Psoas muscle (tissue), 8 donors: ENCODE results near the gene ZNF445. TPM values are rescaled to one million over a fixed set of nuclear protein-coding genes. Genes with fewer than 3 reads are reported as not detected.
"Not testable (repeated sequence)": the region's sequence is repeated elsewhere in the genome, so short reads cannot be mapped to it uniquely, and the experiment has no call there.

ENCODE experiments used
- ATAC-seq, 4 donors: fragments of 200-7000 bp; cut with Tn5 transposase; one replicate each; pipeline ENCODE4 v1.9.1; 2020; ENCODE audit warnings: moderate library complexity in 3 of 4, mild to moderate bottlenecking in 2 of 4
- DNase-seq, 2 donors: peaks; one replicate each; pipeline ENCODE4 v3.0.0-alpha.2; 2020
- H3K27ac ChIP-seq: fragments of 200-600 bp; one replicate; pipeline ENCODE4 v1.8.0; 2022
- H3K27me3 ChIP-seq, 3 donors: fragments of 200-600 bp in 1 of 3; one replicate each; pipeline versions ENCODE4 v1.6.1 to v1.8.0; 2013 to 2022; ENCODE audit warnings: low read length in 2 of 3, mild to moderate bottlenecking in 2 of 3, moderate library complexity in 1 of 3; ENCODE audit not compliant: insufficient read depth in 3 of 3
- H3K36me3 ChIP-seq, 2 donors: fragments of 200-600 bp in 1 of 2; one replicate each; pipeline versions ENCODE4 v1.6.1 to v1.8.0; 2013 to 2022; ENCODE audit warnings: low read depth in 1 of 2, mild to moderate bottlenecking in 1 of 2, moderate library complexity in 1 of 2; ENCODE audit not compliant: insufficient read depth in 1 of 2
- H3K4me1 ChIP-seq: fragments of 200-600 bp; one replicate; pipeline ENCODE4 v1.8.0; 2022
- H3K4me3 ChIP-seq: fragments of 200-600 bp; one replicate; pipeline ENCODE4 v1.8.0; 2022; ENCODE audit warnings: mild to moderate bottlenecking
- H3K9me3 ChIP-seq: fragments of 200-600 bp; one replicate; pipeline ENCODE4 v1.8.0; 2022
- CTCF ChIP-seq: fragments of 200-600 bp; IDR thresholded peaks from one replicate; pipeline ENCODE4 v1.8.0; 2022; ENCODE audit warnings: antibody characterized with exemption
- WGBS, 3 donors: extraction: QIAGEN DNeasy Blood & Tissue Kit; methylation state at CpG; one replicate each; pipeline versions ENCODE4 v1.1.6 to v1.1.7; 2013; 5-methylcytosine and 5-hydroxymethylcytosine counted together
- intact Hi-C, 2 donors: fragments of 100-400 bp; cut with DNase I; formaldehyde crosslinking; loops; one replicate each; pipeline versions ENCODE4 v1.11.0 to v1.14.2; 2022
- polyA plus RNA-seq, 3 donors: library from polyadenylated mRNA; stranded (reverse); fragments of 200-250 nt; gene quantifications; one replicate each; pipeline ENCODE4 v1.2.3, GENCODE V29; 2013
- total RNA-seq, 4 donors: library from RNA; stranded (reverse); fragmentation: NEBNext Ultra II Directional in 2 of 4; extraction: Animal tissue kit (Norgen Biotek cat#: 25700) in 2 of 4; gene quantifications; one replicate each; pipeline versions ENCODE4 v1.2.1 to v1.2.4, GENCODE V29; 2021 to 2023
- donor health status: healthy with polysubstance abuse.
- donor health status: DM: no; HTN: no; CAD: no; lungs with moderate emphysema.
- donor health status: Bipolar disorder and iron deficiency.
- donor health status: healthy.
- donor health status: DM: yes; HTN: yes; CAD: no.
- donor health status: DM: no; HTN: no; CAD: no.
- donor health status: DM: no; HTN: no; CAD: no.
- donor health status: DM: yes; HTN: yes; CAD: no.

Gene ZNF445
- total and polyA plus RNA-seq, 7 donors: 1.6 to 16.8 (median 8.0) TPM

- H3K27ac ChIP-seq: no peak overlapping the region
- DNase-seq: no peak
- no peaks in the 10 kb centered on the region for H3K27me3 ChIP-seq
- H3K4me3 ChIP-seq: no peak overlapping the region
- TF ChIP-seq CTCF: no peak
- ATAC-seq: no peak
- 66 to 78% (median 71%) methylated on average over 11 of the region's 11 CpGs for WGBS, 3 donors
- H3K9me3 ChIP-seq: no peaks in the 10 kb centered on the region
- H3K36me3 ChIP-seq: no peaks in the 10 kb centered on the region
- intact Hi-C loops: no loop called here
- H3K4me1 ChIP-seq: no peaks in the 10 kb centered on the region
These were observed 58.2 kb downstream of the ZNF445 start for GRCh38 chr3:44419116-44419922.

GRCh38 chr3:44418549-44418948, 58.9 kb downstream of the ZNF445 start:
- H3K4me1 ChIP-seq: no peaks in the 10 kb centered on the region
- intact Hi-C loops: no loop called here
- no peak overlapping the region for H3K27ac ChIP-seq
- 63 to 74% (median 68%) methylated on average over 2 of the region's 2 CpGs for WGBS, 3 donors
- no peaks in the 10 kb centered on the region for H3K36me3 ChIP-seq
- no peaks in the 10 kb centered on the region for H3K9me3 ChIP-seq
- no peak for TF ChIP-seq CTCF
- H3K4me3 ChIP-seq: no peak overlapping the region
- no peak for ATAC-seq
- DNase-seq: no peak
- no peaks in the 10 kb centered on the region for H3K27me3 ChIP-seq

GRCh38 chr3:44418118-44418517, 59.4 kb downstream of the ZNF445 start:
- H3K27ac ChIP-seq, H3K4me3 ChIP-seq, H3K27me3 ChIP-seq, ATAC-seq, H3K9me3 ChIP-seq, H3K4me1 ChIP-seq, intact Hi-C loops, H3K36me3 ChIP-seq, DNase-seq: not testable (repeated sequence)
- 76 to 88% (median 84%) methylated on average over 4 of the region's 4 CpGs for WGBS, 3 donors

- H3K9me3 ChIP-seq: no peaks in the 10 kb centered on the region
- no peaks in the 10 kb centered on the region for H3K27me3 ChIP-seq
- no peak overlapping the region for H3K27ac ChIP-seq
- no peak for TF ChIP-seq CTCF
- H3K36me3 ChIP-seq: no peaks in the 10 kb centered on the region
- intact Hi-C loops: no loop called here
- ATAC-seq (no peak), DNase-seq (no peak)
- H3K4me3 ChIP-seq: no peak overlapping the region
- WGBS, 3 donors: 87 to 92% (median 88%) methylated on average over 11 of the region's 11 CpGs
- no peaks in the 10 kb centered on the region for H3K4me1 ChIP-seq
These were observed 61.1 kb downstream of the ZNF445 start for GRCh38 chr3:44416031-44417030.

GRCh38 chr3:44415421-44415820, 62.0 kb downstream of the ZNF445 start:
- no peaks in the 10 kb centered on the region for H3K9me3 ChIP-seq

More at GRCh38 chr3:44415421-44415820, 62.0 kb downstream of the ZNF445 start:
- 83 to 93% (median 86%) methylated on average over 11 of the region's 11 CpGs for WGBS, 3 donors
- intact Hi-C loops: no loop called here
- Histone ChIP-seq H3K4me3 (no peak overlapping the region), H3K27me3 (no peaks in the 10 kb centered on the region), H3K27ac (no peak overlapping the region), H3K4me1 (no peaks in the 10 kb centered on the region), H3K36me3 (no peaks in the 10 kb centered on the region)
- ATAC-seq (no peak), DNase-seq (no peak)
- TF ChIP-seq CTCF: no peak
